Osteocyte (in vitro differentiated cells): ENCODE data around the gene KRTAP10-4. TPM values are rescaled to one million over a fixed set of nuclear protein-coding genes. Genes with fewer than 3 reads are reported as not detected.
"Not testable (repeated sequence)": the region's sequence is repeated elsewhere in the genome, so short reads cannot be mapped to it uniquely, and the experiment has no call there.

Source experiments
- DNase-seq: peaks from one replicate; pipeline ENCODE4 v3.0.0; 2021; ENCODE audit warnings: mixed read lengths; ENCODE audit not compliant: unreplicated experiment; ENCODE audit errors: extremely low spot score
- H3K27ac Mint-ChIP-seq: one replicate; pipeline ENCODE4 v1.8.0; 2021; ENCODE audit warnings: mild to moderate bottlenecking, mixed read lengths; ENCODE audit not compliant: unreplicated experiment
- H3K27me3 Mint-ChIP-seq: one replicate; pipeline ENCODE4 v1.8.0; 2021; ENCODE audit warnings: mixed read lengths; ENCODE audit not compliant: unreplicated experiment
- H3K36me3 Mint-ChIP-seq: one replicate; pipeline ENCODE4 v1.8.0; 2021; ENCODE audit warnings: mixed read lengths; ENCODE audit not compliant: unreplicated experiment
- H3K4me1 Mint-ChIP-seq: one replicate; pipeline ENCODE4 v1.8.0; 2021; ENCODE audit warnings: mixed read lengths; ENCODE audit not compliant: unreplicated experiment
- H3K4me3 Mint-ChIP-seq: one replicate; pipeline ENCODE4 v1.8.0; 2021; ENCODE audit warnings: mild to moderate bottlenecking, moderate library complexity, mixed read lengths; ENCODE audit not compliant: unreplicated experiment
- H3K9me3 Mint-ChIP-seq: one replicate; pipeline ENCODE4 v1.8.0; 2021; ENCODE audit warnings: mixed read lengths; ENCODE audit not compliant: unreplicated experiment
- long read RNA-seq: library from polyadenylated mRNA; unstranded; transcript quantifications from one replicate; pipeline ENCODE4 v2.0.0, GENCODE V29; 2021
- total RNA-seq: library from RNA; stranded (reverse); gene quantifications from 2 replicates; pipeline ENCODE4 v1.2.1, GENCODE V29; 2021
- TF ChIP-seq, protein P1 (sequence below): fragments of 200-600 bp; sonication (generic); IDR thresholded peaks from 2 replicates; pipeline ENCODE4 v1.5.0; 2021; ENCODE audit warnings: antibody characterized with exemption, mild to moderate bottlenecking, moderate library complexity

The KRTAP10-4 gene, protein sequence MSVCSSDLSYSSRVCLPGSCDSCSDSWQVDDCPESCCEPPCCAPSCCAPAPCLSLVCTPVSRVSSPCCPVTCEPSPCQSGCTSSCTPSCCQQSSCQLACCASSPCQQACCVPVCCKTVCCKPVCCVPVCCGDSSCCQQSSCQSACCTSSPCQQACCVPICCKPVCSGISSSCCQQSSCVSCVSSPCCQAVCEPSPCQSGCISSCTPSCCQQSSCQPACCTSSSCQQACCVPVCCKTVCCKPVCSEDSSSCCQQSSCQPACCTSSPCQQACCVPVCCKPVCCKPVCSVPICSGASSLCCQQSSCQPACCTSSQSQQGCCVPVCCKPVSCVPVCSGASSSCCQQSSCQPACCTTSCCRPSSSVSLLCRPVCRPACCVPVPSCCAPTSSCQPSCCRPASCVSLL
- total RNA-seq = not detected in 2 replicates
- long read RNA-seq = 0 reads

DNA sequence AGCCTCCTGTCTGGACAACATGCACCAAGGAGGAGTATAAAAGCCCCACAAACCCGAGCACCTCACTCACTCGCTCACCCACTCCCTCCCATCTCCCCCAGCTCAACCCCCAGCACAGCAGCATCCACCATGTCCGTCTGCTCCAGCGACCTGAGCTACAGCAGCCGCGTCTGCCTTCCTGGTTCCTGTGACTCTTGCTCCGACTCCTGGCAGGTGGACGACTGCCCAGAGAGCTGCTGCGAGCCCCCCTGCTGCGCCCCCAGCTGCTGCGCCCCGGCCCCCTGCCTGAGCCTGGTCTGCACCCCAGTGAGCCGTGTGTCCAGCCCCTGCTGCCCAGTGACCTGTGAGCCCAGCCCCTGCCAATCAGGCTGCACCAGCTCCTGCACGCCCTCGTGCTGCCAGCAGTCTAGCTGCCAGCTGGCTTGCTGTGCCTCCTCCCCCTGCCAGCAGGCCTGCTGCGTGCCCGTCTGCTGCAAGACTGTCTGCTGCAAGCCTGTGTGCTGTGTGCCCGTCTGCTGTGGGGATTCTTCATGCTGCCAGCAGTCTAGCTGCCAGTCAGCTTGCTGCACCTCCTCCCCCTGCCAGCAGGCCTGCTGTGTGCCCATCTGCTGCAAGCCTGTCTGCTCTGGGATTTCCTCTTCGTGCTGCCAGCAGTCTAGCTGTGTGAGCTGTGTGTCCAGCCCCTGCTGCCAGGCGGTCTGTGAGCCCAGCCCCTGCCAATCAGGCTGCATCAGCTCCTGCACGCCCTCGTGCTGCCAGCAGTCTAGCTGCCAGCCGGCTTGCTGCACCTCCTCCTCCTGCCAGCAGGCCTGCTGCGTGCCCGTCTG, at the start of gene KRTAP10-4:
Gene KRTAP10-4, plus strand, starts transcription at position 100 of the 827 bp plus-strand sequence. Its CDS starts 30 bp downstream, at position 130.
- not testable (repeated sequence) for H3K4me3 Mint-ChIP-seq, H3K4me1 Mint-ChIP-seq, H3K36me3 Mint-ChIP-seq, H3K27ac Mint-ChIP-seq, H3K27me3 Mint-ChIP-seq, DNase-seq
- peaks cover 26% of the 10 kb centered on the region for H3K9me3 Mint-ChIP-seq

DNA sequence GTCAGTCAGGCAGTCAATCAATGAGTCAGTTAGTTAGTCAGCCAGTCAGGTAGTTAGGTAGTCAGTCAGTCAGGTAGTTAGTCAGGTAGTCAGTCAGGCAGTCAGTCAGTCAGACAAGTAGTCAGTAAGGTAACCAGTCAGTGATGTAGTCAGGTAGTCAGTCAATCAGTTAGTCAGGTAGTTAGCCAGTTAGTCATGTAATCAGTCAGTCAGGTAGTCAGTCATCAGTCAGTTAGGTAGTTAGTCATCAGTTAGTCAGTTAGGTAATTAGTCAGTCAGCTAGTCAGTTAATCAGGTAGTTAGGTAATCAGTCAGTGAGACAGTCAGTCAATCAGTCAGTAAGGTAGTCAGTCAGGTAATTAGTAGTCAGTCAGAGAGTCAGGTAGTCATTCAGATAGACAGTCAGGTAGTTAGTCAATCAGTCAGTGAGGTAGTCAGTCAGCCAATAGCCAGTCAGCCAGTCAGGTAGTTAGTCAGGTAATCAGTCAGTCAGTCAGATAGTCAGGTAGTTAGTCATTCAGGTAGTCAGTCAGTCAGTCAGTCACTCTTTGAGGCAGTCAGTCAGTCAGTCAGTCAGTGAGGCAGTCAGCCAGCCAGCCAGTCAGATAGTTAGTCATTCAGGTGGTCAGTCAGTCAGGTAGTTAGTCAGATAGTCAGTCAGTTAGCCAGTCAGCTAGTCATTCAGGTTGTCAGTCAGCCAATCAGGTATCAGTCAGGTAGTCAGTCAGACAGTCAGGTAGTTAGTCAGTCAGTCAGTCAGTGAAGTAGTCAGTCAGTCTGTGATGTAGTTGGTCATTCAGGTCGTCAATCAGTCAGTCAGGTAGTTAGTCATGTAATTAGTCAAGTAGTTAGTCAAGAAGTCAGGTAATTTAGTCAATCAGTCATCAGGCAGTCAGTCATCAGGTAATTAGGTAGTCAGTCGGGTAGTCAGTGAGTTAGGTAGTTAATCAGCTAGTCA, 48.8 kb upstream of the KRTAP10-4 start:
- TF ChIP-seq, protein P1, sequence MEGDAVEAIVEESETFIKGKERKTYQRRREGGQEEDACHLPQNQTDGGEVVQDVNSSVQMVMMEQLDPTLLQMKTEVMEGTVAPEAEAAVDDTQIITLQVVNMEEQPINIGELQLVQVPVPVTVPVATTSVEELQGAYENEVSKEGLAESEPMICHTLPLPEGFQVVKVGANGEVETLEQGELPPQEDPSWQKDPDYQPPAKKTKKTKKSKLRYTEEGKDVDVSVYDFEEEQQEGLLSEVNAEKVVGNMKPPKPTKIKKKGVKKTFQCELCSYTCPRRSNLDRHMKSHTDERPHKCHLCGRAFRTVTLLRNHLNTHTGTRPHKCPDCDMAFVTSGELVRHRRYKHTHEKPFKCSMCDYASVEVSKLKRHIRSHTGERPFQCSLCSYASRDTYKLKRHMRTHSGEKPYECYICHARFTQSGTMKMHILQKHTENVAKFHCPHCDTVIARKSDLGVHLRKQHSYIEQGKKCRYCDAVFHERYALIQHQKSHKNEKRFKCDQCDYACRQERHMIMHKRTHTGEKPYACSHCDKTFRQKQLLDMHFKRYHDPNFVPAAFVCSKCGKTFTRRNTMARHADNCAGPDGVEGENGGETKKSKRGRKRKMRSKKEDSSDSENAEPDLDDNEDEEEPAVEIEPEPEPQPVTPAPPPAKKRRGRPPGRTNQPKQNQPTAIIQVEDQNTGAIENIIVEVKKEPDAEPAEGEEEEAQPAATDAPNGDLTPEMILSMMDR = no peak
- no peak for DNase-seq
- Mint-ChIP-seq H3K27ac (no peak overlapping the region), H3K9me3 (no peaks in the 10 kb centered on the region), H3K36me3 (no peaks in the 10 kb centered on the region), H3K4me1 (no peaks in the 10 kb centered on the region), H3K4me3 (no peak overlapping the region), H3K27me3 (no peaks in the 10 kb centered on the region)

DNA sequence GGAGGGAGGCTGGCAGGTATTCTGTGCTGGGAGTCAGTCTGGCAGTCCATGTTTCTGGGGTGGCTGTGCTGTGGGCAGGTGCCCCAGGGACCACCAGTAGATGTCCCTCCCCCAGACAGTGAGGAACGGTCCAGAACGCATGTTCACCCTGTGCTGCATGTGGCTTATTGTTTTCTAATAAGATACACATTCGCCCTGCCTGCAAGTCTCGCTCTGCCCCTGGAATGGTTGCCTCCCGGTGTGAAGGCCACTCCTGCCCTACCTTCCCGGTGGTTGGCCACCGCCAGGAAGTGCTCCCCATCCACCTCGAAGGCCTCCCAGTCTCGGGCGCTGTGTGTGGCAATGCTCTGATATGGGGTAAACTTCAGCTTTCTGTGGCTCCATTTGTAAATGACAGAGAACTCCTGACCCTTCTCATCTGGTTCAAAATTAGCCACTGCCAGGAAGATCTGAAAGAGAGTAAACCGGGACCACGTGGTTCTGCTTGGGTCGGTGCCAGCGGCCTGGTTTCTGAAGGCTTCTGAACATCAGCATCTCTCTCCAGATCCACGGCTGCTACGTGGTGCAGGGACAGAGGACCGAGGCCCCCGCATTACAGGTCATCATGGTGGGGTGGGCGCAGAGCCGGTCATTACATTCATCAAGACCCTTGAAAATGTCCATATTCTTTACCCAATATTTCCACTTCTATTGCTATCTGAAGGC, 48.0 kb upstream of the KRTAP10-4 start:
- TF ChIP-seq, protein P1 = no peak
- H3K36me3 Mint-ChIP-seq = no peaks in the 10 kb centered on the region
- no peak overlapping the region for H3K4me3 Mint-ChIP-seq
- H3K4me1 Mint-ChIP-seq = no peaks in the 10 kb centered on the region
- H3K27me3 Mint-ChIP-seq = no peaks in the 10 kb centered on the region
- no peak overlapping the region for H3K27ac Mint-ChIP-seq
- H3K9me3 Mint-ChIP-seq = no peaks in the 10 kb centered on the region
- DNase-seq = no peak

DNA sequence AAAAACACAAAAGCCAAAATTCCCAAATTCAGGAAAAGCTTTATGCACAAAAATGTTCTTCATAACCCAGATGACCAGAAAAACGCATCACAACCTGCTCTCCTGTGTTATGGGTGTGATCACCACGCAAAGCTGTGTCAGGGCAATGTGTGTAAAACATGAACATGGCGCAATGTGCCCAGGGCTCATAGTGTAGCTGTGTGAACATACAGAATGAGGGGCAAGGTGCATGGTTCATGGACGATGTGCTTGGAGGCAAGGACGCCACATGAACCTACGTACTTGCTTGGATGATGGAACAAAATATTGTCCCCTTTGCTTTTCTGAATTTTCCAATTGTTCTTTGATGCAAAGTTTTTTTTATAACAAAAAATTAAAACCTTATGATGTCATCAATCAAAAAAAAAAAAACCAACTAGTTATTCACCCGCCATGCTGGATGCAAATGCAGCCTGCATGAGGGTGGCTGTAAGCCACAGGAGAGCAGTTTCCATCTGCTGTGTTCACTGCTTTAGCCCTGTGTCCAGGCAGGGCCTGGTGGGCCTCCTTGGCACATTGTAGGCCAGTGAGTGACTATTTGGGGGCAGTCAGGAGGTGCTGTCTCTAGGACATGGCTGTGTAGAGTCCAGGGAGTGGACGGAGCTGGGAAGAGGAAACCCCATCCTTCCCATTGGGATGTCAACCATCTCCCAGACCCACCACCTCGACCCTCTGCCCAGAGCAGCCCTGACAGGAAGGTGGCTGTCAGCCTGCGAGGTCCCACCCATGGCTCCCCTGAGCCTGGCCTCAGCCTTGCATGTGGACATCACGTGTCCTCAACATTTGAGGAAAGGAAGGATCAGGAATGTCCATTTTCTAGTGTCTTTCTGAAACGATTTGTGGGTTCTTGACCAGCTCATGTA, 47.2 kb upstream of the KRTAP10-4 start:
- Mint-ChIP-seq H3K4me1 (no peaks in the 10 kb centered on the region), H3K27me3 (no peaks in the 10 kb centered on the region), H3K4me3 (no peak overlapping the region), H3K36me3 (no peaks in the 10 kb centered on the region), H3K9me3 (no peaks in the 10 kb centered on the region), H3K27ac (no peak overlapping the region)
- TF ChIP-seq, protein P1 = no peak
- no peak for DNase-seq
